GM12878 (cell line): ENCODE results near the gene RGMB. TPM values are rescaled to one million over a fixed set of nuclear protein-coding genes. Genes with fewer than 3 reads are reported as not detected.
"Not testable (repeated sequence)": the region's sequence is repeated elsewhere in the genome, so short reads cannot be mapped to it uniquely, and the experiment has no call there.

Source experiments
- ATAC-seq: fragments of 200-7000 bp; cut with Tn5 transposase; 3 replicates; pipeline ENCODE4 v1.9.1; 2020; ENCODE audit warnings: mild to moderate bottlenecking, moderate library complexity
- BruUV-seq: library from RNA; stranded (reverse); fragments of 400-500 nt; replicated peaks from 2 replicates; lab custom pipeline; 2021; lab: Mats Ljungman, UMichigan
- CTCF ChIA-PET: fragments of 300-600 bp; sonication (Branson Sonifier 250); formaldehyde crosslinking; extraction: SDS; loops from one replicate; lab custom pipeline; 2021; ENCODE audit warnings: inconsistent platforms; lab: Yijun Ruan, JAX
- POLR2A ChIA-PET: fragments of 350-600 bp; formaldehyde crosslinking; extraction: SDS; loops from one replicate; lab custom pipeline; 2021; ENCODE audit warnings: inconsistent platforms; lab: Charles Lee
- RAD21 ChIA-PET: fragments of 300-600 bp; sonication (Branson Sonifier 250); formaldehyde crosslinking; loops from one replicate; lab custom pipeline; 2023; ENCODE audit warnings: antibody characterized with exemption; ENCODE audit not compliant: unreplicated experiment; lab: Charles Lee
- SMC1A ChIA-PET: fragments of 300-600 bp; sonication (Branson Sonifier 250); formaldehyde crosslinking; loops from one replicate; lab custom pipeline; 2023; ENCODE audit not compliant: unreplicated experiment, uncharacterized antibody; lab: Charles Lee
- DNase-seq: peaks from one replicate; pipeline ENCODE4 v3.0.0-alpha.2; 2011; ENCODE audit warnings: low read depth, low spot score
- FAIRE-seq: peaks from 3 replicates; lab custom pipeline; 2011; peaks lifted over from hg19 to GRCh38; lab: Jason Lieb, UNC
- H2AFZ ChIP-seq: 2 replicates; pipeline ENCODE4 v1.6.0; 2011; ENCODE audit warnings: low read depth, low read length, control low read depth; ENCODE audit not compliant: control insufficient read depth
- H3K27ac ChIP-seq: 2 replicates; pipeline ENCODE4 v1.5.1; 2011; ENCODE audit warnings: control low read depth; ENCODE audit not compliant: control insufficient read depth, insufficient read depth
- H3K27me3 ChIP-seq, 2 experiments: replicated peaks in 1 of 2; 2 replicates each; pipeline versions ENCODE4 v1.6.0 to v1.6.1; 2011; ENCODE audit warnings: low read length in 1 of 2; ENCODE audit not compliant: control insufficient read depth in 2 of 2, insufficient read depth in 2 of 2
- H3K36me3 ChIP-seq, 2 experiments: 2 replicates each; pipeline ENCODE4 v1.5.1; 2011; ENCODE audit warnings: low read length in 1 of 2; ENCODE audit not compliant: control insufficient read depth in 2 of 2, insufficient read depth in 2 of 2
- H3K4me1 ChIP-seq: 2 replicates; pipeline ENCODE4 v1.6.1; 2011; ENCODE audit warnings: mild to moderate bottlenecking, low read length, moderate library complexity, mixed read lengths; ENCODE audit not compliant: control insufficient read depth, insufficient read depth
- H3K4me2 ChIP-seq: 2 replicates; pipeline ENCODE4 v1.6.0; 2011; ENCODE audit warnings: control low read depth; ENCODE audit not compliant: control insufficient read depth, insufficient read depth
- H3K4me3 ChIP-seq: fragments of 200-600 bp; sonication (generic); 2 replicates; pipeline ENCODE4 v1.5.1; 2016
- H3K79me2 ChIP-seq: 2 replicates; pipeline ENCODE4 v1.6.0; 2011; ENCODE audit warnings: low read length; ENCODE audit not compliant: control insufficient read depth, insufficient read depth
- H3K9ac ChIP-seq: 2 replicates; pipeline ENCODE4 v1.8.0; 2011; ENCODE audit warnings: low read length, control low read depth, mixed read lengths; ENCODE audit not compliant: control insufficient read depth, insufficient read depth
- H3K9me3 ChIP-seq: replicated peaks from 3 replicates; pipeline ENCODE4 v1.5.1; 2011; ENCODE audit warnings: mild to moderate bottlenecking, low read length; ENCODE audit not compliant: control insufficient read depth, insufficient read depth
- H4K20me1 ChIP-seq: 2 replicates; pipeline ENCODE4 v1.6.0; 2011; ENCODE audit not compliant: control insufficient read depth, insufficient read depth
- CBX3 ChIP-seq: fragments of 200-600 bp; sonication (generic); IDR thresholded peaks from 2 replicates; pipeline ENCODE4 v1.6.1; 2016; ENCODE audit warnings: low read depth, borderline replicate concordance
- CHD1 ChIP-seq: IDR thresholded peaks from 2 replicates; pipeline ENCODE4 v1.6.1; 2012; ENCODE audit warnings: low read depth, low read length, improper control_type of control experiment
- CREB1 ChIP-seq: IDR thresholded peaks from 2 replicates; pipeline ENCODE4 v1.6.1; 2012; ENCODE audit warnings: low read depth, mild to moderate bottlenecking, inconsistent platforms
- CREM ChIP-seq: IDR thresholded peaks from 2 replicates; pipeline ENCODE4 v1.6.1; 2014; ENCODE audit warnings: antibody characterized with exemption, low read depth
- FOXM1 ChIP-seq: IDR thresholded peaks from 2 replicates; pipeline ENCODE4 v1.6.1; 2012; ENCODE audit warnings: low read depth, mild to moderate bottlenecking, inconsistent platforms, low read length, moderate library complexity
- NBN ChIP-seq: fragments of 450-650 bp; IDR thresholded peaks from 2 replicates; pipeline ENCODE4 v1.6.1; 2016
- PRDM15 ChIP-seq: fragments of 450-650 bp; formaldehyde crosslinking; IDR thresholded peaks from 2 replicates; pipeline ENCODE4 v1.4.0; 2020; ENCODE audit warnings: mild to moderate bottlenecking, moderate library complexity
- RBBP5 ChIP-seq: fragments of 200-600 bp; sonication (generic); conservative IDR thresholded peaks from 2 replicates; pipeline ENCODE4 v1.6.1; 2016
- SKIL ChIP-seq: fragments of 450-650 bp; IDR thresholded peaks from 2 replicates; pipeline ENCODE4 v1.6.1; 2017; ENCODE audit warnings: mild to moderate bottlenecking, low read depth, inconsistent platforms; ENCODE audit not compliant: poor library complexity, severe bottlenecking
- SMC3 ChIP-seq: IDR thresholded peaks from 2 replicates; pipeline ENCODE4 v1.6.1; 2011; ENCODE audit warnings: low read length, improper control_type of control experiment, borderline replicate concordance
- TBL1XR1 ChIP-seq: IDR thresholded peaks from 2 replicates; pipeline ENCODE4 v1.6.1; 2012; ENCODE audit warnings: low read depth, low read length, improper control_type of control experiment
- ZNF217 ChIP-seq: fragments of 450-650 bp; IDR thresholded peaks from 2 replicates; pipeline ENCODE4 v1.6.1; 2017; ENCODE audit warnings: antibody characterized with exemption, mild to moderate bottlenecking
- ZNF274 ChIP-seq: IDR thresholded peaks from one replicate; pipeline ENCODE4 v1.8.0; 2011; ENCODE audit not compliant: insufficient read length, insufficient read depth
- WGBS: methylation state at CpG from one replicate; pipeline ENCODE4 v1.1.6; 2016; ENCODE audit warnings: low lambda C conversion rate; ENCODE audit not compliant: insufficient replicate concordance, insufficient coverage; ENCODE audit errors: missing lambda C conversion rate; 5-methylcytosine and 5-hydroxymethylcytosine counted together
- in situ Hi-C: fragments of 300-500 bp; cut with MboI; formaldehyde crosslinking; loops from 9 replicates; pipeline ENCODE4 v1.14.3; 2018; ENCODE audit warnings: mixed read lengths
- intact Hi-C: fragments of 100-400 bp; cut with micrococcal nuclease; formaldehyde crosslinking; loops from one replicate; pipeline ENCODE4 v1.14.2; 2022; ENCODE audit not compliant: unreplicated experiment
- polyA plus RNA-seq, 11 experiments: library from polyadenylated mRNA; depleted of rRNA in 4 of 11; unstranded in 6 of 11; stranded (reverse) in 5 of 11; fragments of >200 nt; fragmentation: Nextera tagmentation in 4 of 11; fragmentation: Illumina TruSeq in 1 of 11; extraction: Ambion mirVana in 4 of 11; extraction: Trizol in 1 of 11; gene quantifications; 1 replicate in 1 of 11; 2 replicates in 10 of 11; pipeline versions ENCODE4 v1.2.1 to v1.2.3, GENCODE V29; 2011 to 2016; ENCODE audit warnings: inconsistent platforms in 2 of 11, missing spikeins in 2 of 11, low read depth in 1 of 11
- total RNA-seq, 4 experiments: library from RNA; depleted of rRNA in 3 of 4; stranded (reverse); fragments of >200 nt in 3 of 4; fragmentation: Illumina TruSeq in 1 of 4; extraction: Trizol in 1 of 4; gene quantifications; 2 replicates each; pipeline versions ENCODE4 v1.2.1 to v1.2.3, GENCODE V29; 2013 to 2021

RGMB gene
- total and polyA plus RNA-seq, 10 of the 15 experiments (the other 5 are each of a cell fraction or from before 2014, with no cell fraction given) = 1.3 to 15.3 (median 7.4) TPM

GRCh38 chr5:98752801-98753200, 20.7 kb upstream of the RGMB start:
- ChIA-PET CTCF (interaction anchor here (8.6 kb wide), 1 partner anchor 16 kb away, joined by 58 read pairs; no protein-coding TSS in a partner anchor), SMC1A (interaction anchor here (0.6 kb wide), 1 partner anchor 279 kb away, joined by 3 read pairs; no protein-coding TSS in a partner anchor)
- DNase-seq, H3K9ac ChIP-seq, H3K4me1 ChIP-seq, H3K4me3 ChIP-seq, intact Hi-C loops, H3K9me3 ChIP-seq, H3K36me3 ChIP-seq, RAD21 ChIA-PET, BruUV-seq, H3K79me2 ChIP-seq, FAIRE-seq, H2AFZ ChIP-seq, ATAC-seq, H4K20me1 ChIP-seq, POLR2A ChIA-PET, in situ Hi-C loops, H3K27ac ChIP-seq, H3K4me2 ChIP-seq, H3K27me3 ChIP-seq: not testable (repeated sequence)
- 89% methylated on average over 1 of the region's 1 CpG for WGBS

DNA sequence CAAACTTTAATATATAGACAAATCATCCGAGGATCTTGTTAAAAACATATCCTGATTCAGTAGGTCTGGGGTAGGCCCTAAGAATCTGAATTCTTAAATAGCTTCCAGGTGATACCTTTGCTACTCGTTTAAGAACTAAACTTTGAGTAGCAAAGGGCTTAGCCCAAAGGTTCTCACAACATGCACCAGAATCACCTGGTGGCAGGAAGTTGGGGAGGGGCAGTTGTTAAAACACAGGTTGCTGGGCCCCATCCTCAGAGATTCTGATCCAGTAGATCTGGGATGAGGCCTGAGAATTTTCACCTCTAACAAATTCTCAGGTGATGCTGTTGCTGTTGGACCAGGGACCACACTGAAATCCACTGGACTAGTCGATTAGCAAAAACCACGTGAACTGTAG, 20.0 kb upstream of the RGMB start:
- FAIRE-seq = no peak
- ATAC-seq = no peak
- ChIA-PET SMC1A (interaction anchor here (0.6 kb wide), 1 partner anchor 278 kb away, joined by 3 read pairs; no protein-coding TSS in a partner anchor), POLR2A (no interaction called here), RAD21 (no interaction called here), CTCF (interaction anchor here (1.7 to 8.6 kb wide), 2 partner anchors 16 to 27 kb away, joined by 3 to 58 read pairs; no protein-coding TSS in a partner anchor)
- no TSS peak for BruUV-seq
- H3K79me2 ChIP-seq = no peaks in the 10 kb centered on the region
- TF ChIP-seq FOXM1 (no peak), SMC3 (no peak), CHD1 (no peak), CBX3 (no peak), PRDM15 (CRISPR knock-in tag) (no peak), ZNF217 (no peak), ZNF274 (no peak), TBL1XR1 (no peak), SKIL (no peak), NBN (no peak), CREB1 (no peak), CREM (no peak), RBBP5 (no peak)
- no peak overlapping the region for H3K4me3 ChIP-seq
- H3K9me3 ChIP-seq = no peaks in the 10 kb centered on the region
- H3K27ac ChIP-seq = no peak overlapping the region
- WGBS = 56% methylated on average over 4 of the region's 4 CpGs
- H3K9ac ChIP-seq = no peak overlapping the region
- in situ Hi-C loops (no loop called here), intact Hi-C loops (no loop called here)
- no peak overlapping the region for H3K4me2 ChIP-seq
- no peak overlapping the region for H2AFZ ChIP-seq
- no peaks in the 10 kb centered on the region for H4K20me1 ChIP-seq
- H3K4me1 ChIP-seq = no peaks in the 10 kb centered on the region
- no peaks in the 10 kb centered on the region for H3K27me3 ChIP-seq
- no peak for DNase-seq
- H3K36me3 ChIP-seq = no peaks in the 10 kb centered on the region
